Panc1 (cell line): ENCODE measurements around the gene C11orf58. TPM values are rescaled to one million over a fixed set of nuclear protein-coding genes. Genes with fewer than 3 reads are reported as not detected.

Experiments
- ATAC-seq: fragments of 200-7000 bp; cut with Tn5 transposase; 2 replicates; pipeline ENCODE4 v1.9.1; 2020; ENCODE audit warnings: mild to moderate bottlenecking, moderate library complexity
- BruUV-seq: library from RNA; stranded (reverse); fragments of 400-500 nt; replicated peaks from 2 replicates; lab custom pipeline; 2021; lab: Mats Ljungman, UMichigan
- CTCF ChIA-PET: fragments of 300-600 bp; sonication (Branson Sonifier 250); formaldehyde crosslinking; loops from one replicate; lab custom pipeline; 2022; ENCODE audit warnings: antibody characterized with exemption; lab: Charles Lee
- POLR2A ChIA-PET: fragments of 300-600 bp; sonication (Branson Sonifier 250); formaldehyde crosslinking; loops from one replicate; lab custom pipeline; 2022; ENCODE audit warnings: antibody characterized with exemption; lab: Charles Lee
- DNase-seq: peaks from one replicate; pipeline ENCODE4 v3.0.0-alpha.2; 2010; ENCODE audit warnings: low read depth, low spot score
- H3K27ac ChIP-seq: 2 replicates; pipeline ENCODE4 v1.5.1; 2011; ENCODE audit warnings: mild to moderate bottlenecking, low read length, inconsistent platforms
- H3K27me3 ChIP-seq: fragments of 200-500 bp; sonication (Bioruptor generic); 2 replicates; pipeline ENCODE4 v1.6.0; 2014; ENCODE audit warnings: low read length, inconsistent platforms; ENCODE audit not compliant: control insufficient read depth, insufficient read depth
- H3K36me3 ChIP-seq: fragments of 200-500 bp; sonication (Bioruptor generic); 2 replicates; pipeline ENCODE4 v1.5.1; 2014; ENCODE audit warnings: inconsistent platforms, mild to moderate bottlenecking, low read length, moderate library complexity; ENCODE audit not compliant: control insufficient read depth, insufficient read depth
- H3K4me1 ChIP-seq: 2 replicates; pipeline ENCODE4 v1.5.1; 2011; ENCODE audit warnings: inconsistent platforms, mild to moderate bottlenecking, low read length, moderate library complexity; ENCODE audit not compliant: control insufficient read depth, insufficient read depth
- H3K4me3 ChIP-seq, 2 experiments: 2 replicates each; pipeline ENCODE4 v1.5.1; 2011 to 2012; ENCODE audit warnings: low read depth in 2 of 2, low read length in 2 of 2, mild to moderate bottlenecking in 2 of 2, inconsistent platforms in 1 of 2, moderate library complexity in 1 of 2
- H3K9me3 ChIP-seq: fragments of 200-500 bp; sonication (Bioruptor generic); 2 replicates; pipeline ENCODE4 v1.5.1; 2014; ENCODE audit warnings: low read depth, mild to moderate bottlenecking, inconsistent platforms, low read length, moderate library complexity; ENCODE audit not compliant: control insufficient read depth, insufficient read depth
- POLR2AphosphoS5 ChIP-seq: IDR thresholded peaks from 2 replicates; pipeline ENCODE4 v1.6.1; 2012; ENCODE audit warnings: mild to moderate bottlenecking, low read depth, low read length, moderate library complexity
- REST ChIP-seq, 2 experiments: IDR thresholded peaks; 2 replicates each; pipeline ENCODE4 v1.6.1; 2011 to 2012; ENCODE audit warnings: low read depth in 2 of 2, control low read depth in 1 of 2, low read length in 1 of 2, mild to moderate bottlenecking in 1 of 2, moderate library complexity in 1 of 2; ENCODE audit not compliant: insufficient read depth in 1 of 2
- SIN3A ChIP-seq: IDR thresholded peaks from 2 replicates; pipeline ENCODE4 v1.6.1; 2012; ENCODE audit warnings: low read depth, mild to moderate bottlenecking, low read length, moderate library complexity, borderline replicate concordance; ENCODE audit not compliant: insufficient read depth
- TCF7L2 ChIP-seq: IDR thresholded peaks from 2 replicates; pipeline ENCODE4 v1.6.1; 2011; ENCODE audit warnings: mild to moderate bottlenecking, low read depth, low read length, inconsistent platforms
- in situ Hi-C: cut with HindIII; loops from 2 replicates; pipeline ENCODE4 v1.10.0; 2016; ENCODE audit warnings: low sequenced_read_pairs, low pct_unique_long_range_greater_than_20kb
- intact Hi-C: fragments of 100-400 bp; cut with micrococcal nuclease; formaldehyde crosslinking; loops from one replicate; pipeline ENCODE4 v1.10.0; 2022; ENCODE audit not compliant: unreplicated experiment
- total RNA-seq: library from RNA; stranded (reverse); gene quantifications from one replicate; pipeline ENCODE4 v1.2.1, GENCODE V29; 2021; ENCODE audit not compliant: unreplicated experiment
- TF ChIP-seq, protein P1 (sequence below): fragments of 450-650 bp; IDR thresholded peaks from 2 replicates; pipeline ENCODE4 v1.5.1; 2017; ENCODE audit warnings: mild to moderate bottlenecking

The C11orf58 gene
- total RNA-seq, 1 experiment from 2014 or later, result 97.6 TPM

DNA sequence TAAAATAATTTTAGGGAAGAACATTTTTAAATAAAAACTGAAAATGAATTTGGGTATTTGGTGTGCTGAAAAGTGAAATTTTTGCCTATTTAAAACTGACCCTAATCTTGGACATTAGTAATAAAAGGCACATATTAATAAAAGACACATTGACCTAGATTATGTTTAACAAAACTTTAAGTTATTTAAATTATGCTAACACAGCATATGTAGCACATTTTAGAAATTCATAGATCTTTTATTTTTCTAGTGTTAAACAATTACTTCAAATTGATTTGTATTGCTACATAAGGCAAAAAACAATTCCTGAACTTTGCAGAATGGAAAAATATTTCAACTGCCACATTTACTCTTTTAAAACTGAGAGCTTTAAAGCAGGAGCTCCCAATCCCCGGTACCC is 10.6 kb downstream of the C11orf58 start:
- intact Hi-C loops, result no loop called here
- ChIA-PET CTCF (no interaction called here), POLR2A (no interaction called here)
- Histone ChIP-seq H3K27me3 (no peaks in the 10 kb centered on the region), H3K9me3 (no peaks in the 10 kb centered on the region), H3K27ac (no peak overlapping the region), H3K4me3 (no peak overlapping the region), H3K36me3 (peaks cover 31% of the 10 kb centered on the region), H3K4me1 (no peaks in the 10 kb centered on the region)
- in situ Hi-C loops, result no loop called here
- DNase-seq (no peak), ATAC-seq (no peak)
- TF ChIP-seq REST (IDR thresholded peaks at IDR 0.05; ENCODE audit: insufficient read depth in 1 of 2, low read depth in 2 of 2, low read length in 1 of 2) (no peak), POLR2AphosphoS5 (no peak), TCF7L2 (no peak), SIN3A (no peak)
- TF ChIP-seq, protein P1, sequence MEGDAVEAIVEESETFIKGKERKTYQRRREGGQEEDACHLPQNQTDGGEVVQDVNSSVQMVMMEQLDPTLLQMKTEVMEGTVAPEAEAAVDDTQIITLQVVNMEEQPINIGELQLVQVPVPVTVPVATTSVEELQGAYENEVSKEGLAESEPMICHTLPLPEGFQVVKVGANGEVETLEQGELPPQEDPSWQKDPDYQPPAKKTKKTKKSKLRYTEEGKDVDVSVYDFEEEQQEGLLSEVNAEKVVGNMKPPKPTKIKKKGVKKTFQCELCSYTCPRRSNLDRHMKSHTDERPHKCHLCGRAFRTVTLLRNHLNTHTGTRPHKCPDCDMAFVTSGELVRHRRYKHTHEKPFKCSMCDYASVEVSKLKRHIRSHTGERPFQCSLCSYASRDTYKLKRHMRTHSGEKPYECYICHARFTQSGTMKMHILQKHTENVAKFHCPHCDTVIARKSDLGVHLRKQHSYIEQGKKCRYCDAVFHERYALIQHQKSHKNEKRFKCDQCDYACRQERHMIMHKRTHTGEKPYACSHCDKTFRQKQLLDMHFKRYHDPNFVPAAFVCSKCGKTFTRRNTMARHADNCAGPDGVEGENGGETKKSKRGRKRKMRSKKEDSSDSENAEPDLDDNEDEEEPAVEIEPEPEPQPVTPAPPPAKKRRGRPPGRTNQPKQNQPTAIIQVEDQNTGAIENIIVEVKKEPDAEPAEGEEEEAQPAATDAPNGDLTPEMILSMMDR, result no peak
- no TSS peak for BruUV-seq

GRCh38 chr11:16749666-16750065 is 11.2 kb downstream of the C11orf58 start:
- BruUV-seq, result no TSS peak
- Histone ChIP-seq H3K4me1 (no peaks in the 10 kb centered on the region), H3K4me3 (no peak overlapping the region), H3K9me3 (no peaks in the 10 kb centered on the region), H3K27me3 (no peaks in the 10 kb centered on the region), H3K36me3 (peaks cover 31% of the 10 kb centered on the region), H3K27ac (no peak overlapping the region)
- in situ Hi-C loops (no loop called here), intact Hi-C loops (no loop called here)
- ATAC-seq (no peak), DNase-seq (no peak)
- ChIA-PET CTCF (no interaction called here), POLR2A (interaction anchor here (0.6 kb wide), 1 partner anchor 277 kb away, joined by 5 read pairs; no protein-coding TSS in a partner anchor)
- TF ChIP-seq, protein P1, result no peak
- TF ChIP-seq REST (IDR thresholded peaks at IDR 0.05; ENCODE audit: insufficient read depth in 1 of 2, low read depth in 2 of 2, low read length in 1 of 2) (no peak), POLR2AphosphoS5 (no peak), TCF7L2 (no peak)
